ENCODE results near the gene CEP89.

Gene CEP89

DNA sequence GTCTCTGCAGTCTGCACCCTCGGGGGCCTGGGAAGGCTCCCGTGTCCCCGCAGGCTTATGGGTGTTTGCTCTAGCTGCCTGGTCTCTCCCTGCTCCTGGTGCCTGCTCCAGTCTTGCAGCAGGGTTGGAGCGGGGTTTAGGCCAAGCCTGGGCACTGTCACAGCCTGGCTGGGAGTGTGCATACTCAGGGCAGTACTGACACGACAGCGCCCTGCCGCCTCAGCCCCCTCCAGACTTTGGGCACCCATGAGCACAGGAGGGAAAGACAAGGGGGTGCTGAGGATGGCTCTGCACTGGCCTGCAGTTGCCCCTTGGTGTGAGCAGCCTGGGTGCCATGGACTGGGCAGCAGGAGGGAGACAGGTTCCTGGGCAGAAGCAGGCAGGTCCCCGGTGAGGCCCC, 35.7 kb downstream of the CEP89 start:
- peaks cover 5% of the 10 kb centered on the region; the same call in 1 of the 2 replicates for H3K36me3 ChIP-seq (ENCODE audit: insufficient read depth, low read length)
- no peaks in the 10 kb centered on the region for H3K9me3 ChIP-seq (ENCODE audit: insufficient read depth, low read depth, low read length)
- H2AFZ ChIP-seq (ENCODE audit: low read length) = no peak overlapping the region
- TF ChIP-seq CTCF (conservative IDR thresholded peaks at IDR 0.05; ENCODE audit: low read length) (no peak), EZH2phosphoT487 (IDR thresholded peaks at IDR 0.05; ENCODE audit: borderline replicate concordance) (no peak)
- H3K4me3 ChIP-seq (ENCODE audit: low read length, poor library complexity, severe bottlenecking) = no peak overlapping the region
- no peaks in the 10 kb centered on the region for H3K79me2 ChIP-seq (ENCODE audit: insufficient read depth, low read length)
- no peaks in the 10 kb centered on the region for H3F3A ChIP-seq (ENCODE audit: low read depth)
- H3K27me3 ChIP-seq (ENCODE audit: insufficient read depth, low read length, poor library complexity, severe bottlenecking) = no peaks in the 10 kb centered on the region
- no peaks in the 10 kb centered on the region for H4K20me1 ChIP-seq (ENCODE audit: insufficient read depth, low read length, poor library complexity, severe bottlenecking)
- no peaks in the 10 kb centered on the region for H3K4me1 ChIP-seq (ENCODE audit: insufficient read depth, low read length, poor library complexity, severe bottlenecking)
- H3K9ac ChIP-seq (ENCODE audit: low read depth, low read length, poor library complexity, severe bottlenecking) = no peak overlapping the region
- H3K4me2 ChIP-seq (ENCODE audit: low read depth, low read length, poor library complexity, severe bottlenecking) = no peak overlapping the region
- H3K9me2 ChIP-seq (replicated peaks; ENCODE audit: low read depth, low read length) = no peaks in the 10 kb centered on the region

- H3K79me2 ChIP-seq (ENCODE audit: insufficient read depth, low read length) = no peaks in the 10 kb centered on the region
- no peaks in the 10 kb centered on the region for H3K9me3 ChIP-seq (ENCODE audit: insufficient read depth, low read depth, low read length)
- H3F3A ChIP-seq (ENCODE audit: low read depth) = no peaks in the 10 kb centered on the region
- peaks cover 5% of the 10 kb centered on the region; the same call in 1 of the 2 replicates for H3K36me3 ChIP-seq (ENCODE audit: insufficient read depth, low read length)
- H3K27me3 ChIP-seq (ENCODE audit: insufficient read depth, low read length, poor library complexity, severe bottlenecking) = no peaks in the 10 kb centered on the region
- no peaks in the 10 kb centered on the region for H3K9me2 ChIP-seq (replicated peaks; ENCODE audit: low read depth, low read length)
- H4K20me1 ChIP-seq (ENCODE audit: insufficient read depth, low read length, poor library complexity, severe bottlenecking) = no peaks in the 10 kb centered on the region
- H3K4me3 ChIP-seq (ENCODE audit: low read length, poor library complexity, severe bottlenecking) = no peak overlapping the region
- no peak overlapping the region for H2AFZ ChIP-seq (ENCODE audit: low read length)
- H3K9ac ChIP-seq (ENCODE audit: low read depth, low read length, poor library complexity, severe bottlenecking) = no peak overlapping the region
- no peaks in the 10 kb centered on the region for H3K4me1 ChIP-seq (ENCODE audit: insufficient read depth, low read length, poor library complexity, severe bottlenecking)
- H3K4me2 ChIP-seq (ENCODE audit: low read depth, low read length, poor library complexity, severe bottlenecking) = no peak overlapping the region
- TF ChIP-seq CTCF (conservative IDR thresholded peaks at IDR 0.05; ENCODE audit: low read length) (no peak), EZH2phosphoT487 (IDR thresholded peaks at IDR 0.05; ENCODE audit: borderline replicate concordance) (no peak)
These were observed 36.1 kb downstream of the CEP89 start for GRCh38 chr19:32935629-32936028.

DNA sequence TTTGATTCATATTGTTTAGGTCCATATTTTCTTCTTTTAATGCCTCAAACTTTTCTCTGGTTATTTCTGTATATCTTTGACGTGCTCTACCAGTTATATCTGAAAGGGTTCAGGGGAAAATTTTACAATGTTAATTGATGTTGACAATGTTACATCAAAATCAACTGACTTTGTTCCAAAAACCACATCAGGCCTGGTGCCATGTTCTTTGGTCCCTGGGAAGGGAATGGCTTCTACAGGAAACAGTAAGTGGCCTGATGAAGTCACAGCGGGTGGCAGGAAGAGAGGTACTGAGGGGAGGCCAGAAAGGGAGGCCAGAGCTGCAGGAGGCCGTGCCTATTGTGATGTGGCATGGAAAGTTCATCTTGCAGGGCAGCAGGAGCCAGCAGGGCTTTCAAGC, 38.2 kb downstream of the CEP89 start:
- Histone ChIP-seq H3K27me3 (ENCODE audit: insufficient read depth, low read length, poor library complexity, severe bottlenecking) (no peaks in the 10 kb centered on the region), H3F3A (ENCODE audit: low read depth) (no peaks in the 10 kb centered on the region), H3K79me2 (ENCODE audit: insufficient read depth, low read length) (no peaks in the 10 kb centered on the region), H2AFZ (ENCODE audit: low read length) (no peak overlapping the region), H3K4me1 (ENCODE audit: insufficient read depth, low read length, poor library complexity, severe bottlenecking) (no peaks in the 10 kb centered on the region), H3K9me2 (replicated peaks; ENCODE audit: low read depth, low read length) (no peaks in the 10 kb centered on the region), H3K9me3 (ENCODE audit: insufficient read depth, low read depth, low read length) (peaks cover 2% of the 10 kb centered on the region; the same call in 1 of the 2 replicates), H3K4me2 (ENCODE audit: low read depth, low read length, poor library complexity, severe bottlenecking) (no peak overlapping the region), H3K9ac (ENCODE audit: low read depth, low read length, poor library complexity, severe bottlenecking) (no peak overlapping the region), H3K36me3 (ENCODE audit: insufficient read depth, low read length) (peaks cover 14% of the 10 kb centered on the region; the same call in 1 of the 2 replicates), H3K4me3 (ENCODE audit: low read length, poor library complexity, severe bottlenecking) (no peak overlapping the region), H4K20me1 (ENCODE audit: insufficient read depth, low read length, poor library complexity, severe bottlenecking) (no peaks in the 10 kb centered on the region)
- TF ChIP-seq CTCF (conservative IDR thresholded peaks at IDR 0.05; ENCODE audit: low read length) (no peak), EZH2phosphoT487 (IDR thresholded peaks at IDR 0.05; ENCODE audit: borderline replicate concordance) (no peak)
